ENCODE results near the gene SYT1.
"Not testable (repeated sequence)": the region's sequence is repeated elsewhere in the genome, so short reads cannot be mapped to it uniquely, and the experiment has no call there.

SYT1 gene

GRCh38 chr12:79156846-79157463 is 292.4 kb downstream of the SYT1 start:
- DNase-seq: no peak

- no peak for DNase-seq
These were observed 296.8 kb downstream of the SYT1 start for GRCh38 chr12:79161249-79161934.

- no peak for DNase-seq
These were observed 297.7 kb downstream of the SYT1 start for GRCh38 chr12:79162147-79162772.

- DNase-seq: no peak
These were observed 298.4 kb downstream of the SYT1 start for GRCh38 chr12:79162948-79163347.

- no peak for DNase-seq
These were observed 300.3 kb downstream of the SYT1 start for GRCh38 chr12:79164890-79165289.

GRCh38 chr12:79168687-79169086 is 304.1 kb downstream of the SYT1 start:
- no peak for DNase-seq

- DNase-seq: no peak
These were observed 310.1 kb downstream of the SYT1 start for GRCh38 chr12:79174626-79175025.

- no peak for DNase-seq
These were observed 318.4 kb downstream of the SYT1 start for GRCh38 chr12:79183003-79183402.

- no peak for DNase-seq
These were observed 319.4 kb downstream of the SYT1 start for GRCh38 chr12:79183926-79184325.

GRCh38 chr12:79186506-79186905 is 321.9 kb downstream of the SYT1 start:
- no peak for DNase-seq

GRCh38 chr12:79187032-79187431 is 322.5 kb downstream of the SYT1 start:
- DNase-seq: no peak

GRCh38 chr12:79191391-79191790 is 326.8 kb downstream of the SYT1 start:
- no peak for DNase-seq

- DNase-seq: no peak
These were observed 330.0 kb downstream of the SYT1 start for GRCh38 chr12:79194595-79194994.

GRCh38 chr12:79199166-79199565 is 334.6 kb downstream of the SYT1 start:
- DNase-seq: no peak

GRCh38 chr12:79200176-79200575 is 335.6 kb downstream of the SYT1 start:
- no peak for DNase-seq

GRCh38 chr12:79203058-79203647 is 338.6 kb downstream of the SYT1 start:
- DNase-seq: no peak

GRCh38 chr12:79206871-79207270 is 342.3 kb downstream of the SYT1 start:
- DNase-seq: no peak

- DNase-seq: not testable (repeated sequence)
These were observed 345.8 kb downstream of the SYT1 start for GRCh38 chr12:79210403-79210802.

- DNase-seq: no peak
These were observed 352.7 kb downstream of the SYT1 start for GRCh38 chr12:79217306-79217705.

- no peak for DNase-seq
These were observed 358.6 kb downstream of the SYT1 start for GRCh38 chr12:79223210-79223609.

- DNase-seq: no peak
These were observed 359.2 kb downstream of the SYT1 start for GRCh38 chr12:79223761-79224160.

- no peak for DNase-seq
These were observed 362.5 kb downstream of the SYT1 start for GRCh38 chr12:79227091-79227490.

- DNase-seq: no peak
These were observed 363.1 kb downstream of the SYT1 start for GRCh38 chr12:79227646-79228045.

GRCh38 chr12:79233341-79233781 is 368.8 kb downstream of the SYT1 start:
- DNase-seq: no peak

Measured in CD4-positive, alpha-beta T cell treated with Interferon gamma for 1 hour (primary cell).